NK-92 (cell line): ENCODE data around the gene MAN1C1.

Experiments used
- DNase-seq: peaks from one replicate; lab custom pipeline; 2025; ENCODE audit not compliant: unreplicated experiment; lab: John Stamatoyannopoulos, UW

Gene MAN1C1

DNA sequence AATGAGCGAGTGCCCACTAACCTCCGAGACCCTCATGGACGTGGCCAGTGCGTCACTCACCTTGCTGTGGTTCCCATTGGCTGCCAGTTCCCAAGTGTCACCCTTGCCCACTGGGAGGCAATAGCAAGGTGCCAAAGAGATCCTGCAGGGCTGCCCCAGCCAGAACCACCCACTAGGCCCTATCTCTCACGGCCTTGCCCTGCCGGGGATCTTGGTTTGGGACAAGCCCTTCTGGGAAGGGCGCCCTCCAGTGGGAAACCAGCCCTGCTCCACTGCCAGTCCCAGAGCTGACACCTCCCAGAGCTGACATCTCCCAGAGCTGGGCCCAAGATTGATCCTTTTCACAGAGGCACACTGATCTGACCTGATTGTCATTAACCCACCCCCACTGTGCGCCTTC is 181.3 kb downstream of the MAN1C1 start:
- DNase-seq, result no peak

- DNase-seq, result no peak
Measured at GRCh38 chr1:25798666-25799351, 182.2 kb downstream of the MAN1C1 start.

- no peak for DNase-seq
Measured at GRCh38 chr1:25799352-25799934, 182.9 kb downstream of the MAN1C1 start.

DNA sequence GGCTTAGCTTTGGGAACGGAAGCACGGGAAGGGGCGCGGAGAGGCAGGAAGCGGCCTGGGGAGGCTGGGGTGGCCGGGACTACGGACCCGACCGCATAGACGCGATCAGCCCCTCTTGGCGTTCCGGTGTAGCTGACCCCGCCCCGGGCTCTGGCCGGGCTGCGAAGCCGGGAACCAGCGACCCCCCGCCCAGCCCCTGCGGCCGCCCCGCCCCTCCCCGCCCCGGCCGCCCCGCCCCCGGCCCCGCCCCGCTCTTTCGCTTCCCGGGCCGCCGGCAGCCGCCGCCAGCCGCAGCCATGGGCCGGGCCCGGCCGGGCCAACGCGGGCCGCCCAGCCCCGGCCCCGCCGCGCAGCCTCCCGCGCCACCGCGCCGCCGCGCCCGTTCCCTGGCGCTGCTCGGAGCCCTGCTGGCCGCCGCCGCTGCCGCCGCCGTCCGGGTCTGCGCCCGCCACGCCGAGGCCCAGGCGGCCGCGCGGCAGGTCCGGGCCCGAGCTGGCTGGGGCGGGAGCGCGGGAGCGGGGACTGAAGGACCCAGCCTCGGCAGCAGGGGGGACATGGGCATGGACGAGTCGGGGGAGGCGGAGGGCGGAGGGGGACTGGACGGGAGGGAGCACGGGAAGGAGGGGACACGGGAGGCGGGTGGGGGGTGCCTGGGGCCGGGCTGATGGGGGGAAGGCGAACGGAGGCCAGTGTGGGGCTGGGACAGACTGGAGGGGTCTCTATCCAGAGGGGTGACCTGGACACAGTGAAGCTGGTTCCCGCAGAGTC is 183.5 kb downstream of the MAN1C1 start, which contains the start of gene SELENON:
Gene SELENON, plus strand, starts transcription at position 259 of the 768 bp plus-strand sequence. Its CDS starts 38 bp downstream, at position 297.
- no peak for DNase-seq

DNA sequence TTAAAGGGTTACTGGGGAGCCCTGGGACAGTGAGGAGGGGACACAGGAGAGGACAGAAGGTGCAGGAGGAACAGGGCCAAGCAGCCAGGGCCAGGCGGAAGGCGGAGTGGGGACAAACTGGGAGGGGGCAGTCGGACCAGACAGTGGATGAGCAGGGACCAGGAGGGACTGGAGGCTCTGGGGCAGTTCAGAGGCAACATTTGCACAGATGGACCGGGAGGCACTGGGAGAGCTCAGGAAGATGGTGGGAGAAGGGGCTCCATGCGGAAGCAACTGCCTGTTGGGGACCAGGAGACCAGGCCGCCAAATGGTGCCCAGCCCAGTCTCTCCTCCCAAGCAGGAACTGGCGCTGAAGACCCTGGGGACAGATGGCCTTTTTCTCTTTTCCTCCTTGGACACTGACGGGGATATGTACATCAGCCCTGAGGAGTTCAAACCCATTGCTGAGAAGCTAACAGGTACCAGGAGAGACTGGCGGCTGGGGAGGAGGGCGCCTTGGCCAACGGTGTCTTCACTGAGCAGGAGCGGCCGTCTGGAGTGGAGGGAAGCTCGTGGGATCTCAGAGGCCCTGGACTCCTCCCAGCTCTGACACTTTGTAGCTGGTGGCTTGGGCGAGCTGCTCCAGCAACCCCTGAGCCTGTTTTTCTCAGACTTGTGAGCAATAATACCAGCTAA is 184.2 kb downstream of the MAN1C1 start:
- DNase-seq, result no peak

- DNase-seq, result no peak
Measured at GRCh38 chr1:25802915-25803314, 186.3 kb downstream of the MAN1C1 start.

- DNase-seq, result no peak
Measured at GRCh38 chr1:25803368-25803767, 186.8 kb downstream of the MAN1C1 start.

DNA sequence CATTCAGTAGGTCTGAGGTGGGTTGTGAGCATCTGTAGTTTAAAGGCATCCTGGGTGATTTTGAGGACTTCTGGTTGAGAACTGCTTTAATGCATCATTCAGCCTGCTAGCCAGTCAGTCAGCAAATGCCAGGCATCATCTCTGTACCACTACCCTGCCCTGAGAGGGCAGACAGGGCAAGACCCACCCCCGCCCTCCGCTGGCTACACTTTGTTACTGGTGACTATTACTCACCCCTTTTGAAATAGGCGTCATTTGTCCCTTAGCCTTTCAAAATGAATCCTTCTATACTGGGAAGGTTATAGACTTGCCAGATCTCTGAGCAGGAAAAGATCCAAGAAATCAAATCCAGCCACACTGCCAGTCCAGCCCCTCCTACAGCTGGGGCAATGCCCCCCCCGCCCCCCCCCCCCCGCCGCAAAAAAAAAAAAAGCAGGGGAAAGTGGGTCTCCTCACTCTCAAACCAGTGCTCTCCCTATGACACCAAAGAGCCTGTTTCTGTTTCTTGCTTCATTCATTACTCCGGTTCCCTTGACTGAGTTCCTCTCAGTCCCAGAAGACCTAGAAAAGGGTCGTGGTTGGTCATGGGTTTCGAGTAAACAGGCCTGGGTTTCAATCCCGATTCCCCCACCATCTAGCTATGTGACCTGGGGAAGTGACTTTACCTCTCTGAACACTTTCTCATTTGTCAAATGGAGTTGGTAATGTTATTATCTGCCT is 187.8 kb downstream of the MAN1C1 start:
- DNase-seq, result no peak

GRCh38 chr1:25804964-25805862 is 188.6 kb downstream of the MAN1C1 start:
- no peak for DNase-seq

- no peak for DNase-seq
Measured at GRCh38 chr1:25805863-25806225, 189.3 kb downstream of the MAN1C1 start.

GRCh38 chr1:25806418-25806817 is 189.8 kb downstream of the MAN1C1 start:
- DNase-seq, result no peak

DNA sequence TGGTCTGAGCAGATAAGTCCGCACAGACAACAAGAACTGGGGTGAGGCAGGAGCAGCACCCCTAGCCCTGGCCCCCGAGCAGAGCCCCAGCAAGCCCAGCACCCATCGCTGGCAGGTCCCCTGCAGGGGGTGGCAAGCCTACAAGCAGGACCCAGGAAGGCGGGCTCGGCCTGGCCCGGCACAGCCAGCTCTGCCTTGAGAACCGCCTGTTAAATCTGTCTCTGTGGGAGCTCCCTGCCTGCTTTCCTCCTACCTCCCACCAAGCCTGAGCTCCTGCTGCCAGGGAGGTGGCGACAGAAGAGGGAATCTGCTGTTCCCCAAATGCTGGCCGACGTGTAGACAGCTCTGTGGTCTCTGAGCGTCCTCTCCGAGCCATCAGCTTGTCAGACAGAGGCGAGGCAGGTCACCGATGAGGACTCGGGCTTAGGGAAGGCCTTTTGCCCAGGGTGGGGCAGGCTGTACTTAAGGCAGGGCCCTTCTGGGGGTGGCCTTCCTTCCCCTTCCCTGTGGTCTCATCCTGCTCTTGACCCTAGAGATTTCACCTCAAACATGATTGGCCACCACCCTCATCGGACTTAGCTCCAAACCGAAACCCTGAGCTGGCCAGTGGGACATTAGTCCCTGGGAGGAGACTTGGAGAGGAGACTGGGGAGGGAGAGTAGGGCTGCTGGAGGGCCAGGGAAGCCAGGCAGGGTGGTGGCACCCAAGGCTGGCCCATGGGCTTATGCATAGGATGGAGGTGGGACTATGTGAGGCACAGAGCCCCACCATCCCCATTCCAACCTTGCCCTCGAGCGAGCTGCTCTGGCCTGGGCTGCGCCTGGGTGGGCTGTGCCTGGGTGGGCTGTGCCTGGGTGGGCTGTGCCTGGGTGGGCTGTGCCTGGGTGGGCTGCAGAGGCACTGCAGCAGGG is 191.1 kb downstream of the MAN1C1 start:
- no peak for DNase-seq

- no peak for DNase-seq
Measured at GRCh38 chr1:25808481-25809244, 192.1 kb downstream of the MAN1C1 start.

DNA sequence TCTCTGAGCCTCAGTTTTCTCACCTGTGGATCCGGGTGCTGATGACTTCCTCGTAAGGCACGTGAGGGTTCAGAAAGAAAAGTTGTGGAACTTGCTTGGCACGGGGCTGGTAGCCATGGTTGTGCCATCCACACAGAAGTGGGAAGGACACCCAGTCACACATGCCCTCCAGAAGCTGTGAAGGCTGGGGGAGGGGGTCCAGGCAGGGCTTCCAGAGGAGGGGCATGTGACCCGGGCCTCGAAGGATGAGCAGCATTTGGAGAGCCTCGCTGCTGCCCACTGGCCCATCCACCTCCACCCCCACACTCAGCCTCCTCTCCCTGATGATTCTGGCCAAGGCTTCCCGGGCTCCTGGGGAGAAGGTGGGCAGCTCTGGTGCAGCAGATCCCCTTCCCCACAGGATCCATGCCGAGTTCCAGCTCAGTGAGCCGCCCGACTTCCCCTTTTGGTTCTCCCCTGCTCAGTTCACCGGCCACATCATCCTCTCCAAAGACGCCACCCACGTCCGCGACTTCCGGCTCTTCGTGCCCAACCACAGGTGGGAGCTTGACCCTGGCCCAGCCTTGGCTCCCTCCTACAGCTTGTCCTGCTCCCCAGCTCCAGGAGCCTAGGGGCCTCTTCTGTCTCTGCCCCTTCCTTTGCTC is 192.8 kb downstream of the MAN1C1 start:
- DNase-seq, result no peak

GRCh38 chr1:25809929-25810328 is 193.3 kb downstream of the MAN1C1 start:
- DNase-seq, result no peak

DNA sequence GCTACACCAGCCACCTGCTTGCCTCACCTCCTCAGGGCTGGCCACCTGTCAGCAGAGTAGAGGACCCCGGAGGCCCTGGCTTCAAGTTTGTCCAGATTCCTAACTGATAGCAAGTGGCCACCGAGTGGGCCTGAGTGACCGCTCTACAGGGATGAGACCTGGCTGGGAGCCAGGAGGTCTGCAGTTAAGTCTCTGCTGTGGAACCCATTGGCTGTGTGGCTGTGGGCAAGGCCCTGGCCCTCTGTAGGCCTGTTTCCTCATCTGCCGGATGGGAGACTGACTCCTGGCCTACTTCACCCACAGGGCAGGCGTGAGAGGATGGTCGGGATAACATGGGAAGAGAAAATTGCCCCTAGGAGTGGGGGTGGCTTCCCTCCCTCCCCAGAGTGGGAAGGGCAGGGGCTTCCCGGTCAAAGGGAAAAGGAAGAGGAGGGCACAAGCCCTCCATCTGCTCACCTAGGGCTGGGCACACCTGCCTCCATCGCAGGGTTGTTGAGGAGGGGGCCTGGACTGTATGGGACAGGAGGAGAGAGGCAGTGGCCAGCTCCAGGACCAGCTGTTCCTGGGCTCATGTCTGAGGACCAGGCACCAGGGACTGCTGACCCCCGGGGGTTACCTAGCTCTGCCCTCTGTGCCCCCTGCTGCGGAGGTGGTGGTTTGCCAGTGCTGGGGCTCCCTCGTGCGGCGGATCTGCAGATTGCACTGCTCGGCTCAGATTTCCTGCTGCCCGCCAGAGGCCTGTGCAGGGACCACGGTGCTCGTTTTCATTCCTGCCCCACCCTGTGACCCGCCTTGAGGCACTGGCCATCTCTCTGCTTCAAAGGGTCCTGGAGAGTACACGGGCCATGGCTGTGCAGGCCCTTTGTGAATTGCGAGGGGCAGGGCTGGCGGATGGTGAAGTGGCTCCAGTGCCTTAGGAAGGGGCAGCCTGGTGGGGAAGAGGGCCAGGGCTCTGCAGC is 194.0 kb downstream of the MAN1C1 start:
- no peak for DNase-seq
